Adrenal gland (tissue), 5 donors: ENCODE results near the gene FGFR3.

Experiments used
- POLR2A ChIP-seq, 2 donors: fragments of 450-650 bp; IDR thresholded peaks; one replicate each; pipeline ENCODE4 v1.6.1; 2017; ENCODE audit warnings: antibody characterized with exemption in 2 of 2, mild to moderate bottlenecking in 2 of 2, moderate library complexity in 1 of 2
- TF ChIP-seq, protein P1 (sequence below), 6 experiments: fragments of 450-650 bp in 4 of 6; fragments of 200-600 bp in 2 of 6; sonication (generic) in 1 of 6; IDR thresholded peaks; 1 replicate in 5 of 6; 2 replicates in 1 of 6; pipeline versions ENCODE4 v1.5.1 to v1.8.0; 2016 to 2021; ENCODE audit warnings: antibody characterized with exemption in 6 of 6, mild to moderate bottlenecking in 2 of 6, moderate library complexity in 1 of 6
- donor health status: DM: no; HTN: no; CAD: no.

DNA sequence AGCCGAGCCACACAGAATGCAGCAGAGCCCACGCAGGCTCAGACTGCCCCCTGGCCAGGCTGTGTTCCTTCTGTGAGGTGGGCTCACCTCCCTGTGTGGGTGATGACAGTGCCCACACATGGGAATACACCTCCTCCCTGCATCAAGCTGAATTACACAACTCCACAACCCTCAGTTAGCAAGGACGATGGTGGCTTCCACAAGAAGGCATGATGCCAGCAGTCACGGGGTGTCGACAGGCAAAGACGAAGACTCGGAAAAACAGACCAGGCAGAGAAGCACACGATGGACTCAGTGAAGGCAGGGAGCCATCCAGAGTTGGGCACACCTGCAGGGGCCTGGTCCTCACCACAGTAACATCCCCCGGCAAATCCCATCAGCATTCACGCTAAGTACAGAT lies 50.8 kb downstream of the FGFR3 start:
- TF ChIP-seq, protein P1, sequence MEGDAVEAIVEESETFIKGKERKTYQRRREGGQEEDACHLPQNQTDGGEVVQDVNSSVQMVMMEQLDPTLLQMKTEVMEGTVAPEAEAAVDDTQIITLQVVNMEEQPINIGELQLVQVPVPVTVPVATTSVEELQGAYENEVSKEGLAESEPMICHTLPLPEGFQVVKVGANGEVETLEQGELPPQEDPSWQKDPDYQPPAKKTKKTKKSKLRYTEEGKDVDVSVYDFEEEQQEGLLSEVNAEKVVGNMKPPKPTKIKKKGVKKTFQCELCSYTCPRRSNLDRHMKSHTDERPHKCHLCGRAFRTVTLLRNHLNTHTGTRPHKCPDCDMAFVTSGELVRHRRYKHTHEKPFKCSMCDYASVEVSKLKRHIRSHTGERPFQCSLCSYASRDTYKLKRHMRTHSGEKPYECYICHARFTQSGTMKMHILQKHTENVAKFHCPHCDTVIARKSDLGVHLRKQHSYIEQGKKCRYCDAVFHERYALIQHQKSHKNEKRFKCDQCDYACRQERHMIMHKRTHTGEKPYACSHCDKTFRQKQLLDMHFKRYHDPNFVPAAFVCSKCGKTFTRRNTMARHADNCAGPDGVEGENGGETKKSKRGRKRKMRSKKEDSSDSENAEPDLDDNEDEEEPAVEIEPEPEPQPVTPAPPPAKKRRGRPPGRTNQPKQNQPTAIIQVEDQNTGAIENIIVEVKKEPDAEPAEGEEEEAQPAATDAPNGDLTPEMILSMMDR (IDR thresholded peaks at IDR 0.05): peak in 2 of 6 experiments; percentile 14 to 16
- peak in 1 of 2 donors; percentile 61 for TF ChIP-seq POLR2A (IDR thresholded peaks at IDR 0.05)
